Measurements from ENCODE around the gene CCL19. TPM values are rescaled to one million over a fixed set of nuclear protein-coding genes. Genes with fewer than 3 reads are reported as not detected.

Gene CCL19
- total RNA-seq, 6 experiments from 2014 or later = 0.77 to 6.5 (median 1.1) TPM

DNA sequence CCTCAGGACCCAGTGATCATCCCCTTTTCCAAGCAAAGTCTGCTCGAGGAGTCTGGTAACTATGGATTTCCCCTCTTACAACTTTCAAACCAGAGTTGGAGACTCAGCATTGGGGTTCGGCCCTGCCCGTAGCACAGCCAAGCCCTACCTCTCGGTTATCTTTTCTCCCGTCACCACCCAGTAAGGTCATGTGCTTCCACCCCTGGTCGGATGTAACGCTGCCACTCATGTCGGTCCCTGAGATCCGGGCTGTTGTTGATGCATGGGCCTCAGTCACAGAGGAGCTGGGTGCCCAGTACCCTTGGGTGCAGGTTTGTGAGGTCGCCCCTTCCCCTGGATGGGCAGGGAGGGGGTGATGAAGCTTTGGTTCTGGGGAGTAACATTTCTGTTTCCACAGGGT lies 43.4 kb downstream of the CCL19 start:
- intact Hi-C loops (cut with DNase I) = no loop called here
- 20% methylated on average over 9 of the region's 10 CpGs for WGBS (ENCODE audit: insufficient coverage, low coverage, low lambda C conversion rate, missing lambda C conversion rate)
- H3K4me1 ChIP-seq = peaks cover 0 to 65% (median 26%) of the 10 kb centered on the region in 4 donors
- no peaks in the 10 kb centered on the region for H3K9me3 ChIP-seq
- no peak for DNase-seq
- H3K27ac ChIP-seq = peak overlapping the region; percentile 70 to 87 (median 83)
- no peaks in the 10 kb centered on the region for H3K27me3 ChIP-seq
- peaks cover 0 to 17% (median 9%) of the 10 kb centered on the region in 4 donors for H3K36me3 ChIP-seq
- peak overlapping the region; percentile 64 to 95 (median 74) for H3K4me3 ChIP-seq
- ATAC-seq = no peak
- TF ChIP-seq, protein P1, sequence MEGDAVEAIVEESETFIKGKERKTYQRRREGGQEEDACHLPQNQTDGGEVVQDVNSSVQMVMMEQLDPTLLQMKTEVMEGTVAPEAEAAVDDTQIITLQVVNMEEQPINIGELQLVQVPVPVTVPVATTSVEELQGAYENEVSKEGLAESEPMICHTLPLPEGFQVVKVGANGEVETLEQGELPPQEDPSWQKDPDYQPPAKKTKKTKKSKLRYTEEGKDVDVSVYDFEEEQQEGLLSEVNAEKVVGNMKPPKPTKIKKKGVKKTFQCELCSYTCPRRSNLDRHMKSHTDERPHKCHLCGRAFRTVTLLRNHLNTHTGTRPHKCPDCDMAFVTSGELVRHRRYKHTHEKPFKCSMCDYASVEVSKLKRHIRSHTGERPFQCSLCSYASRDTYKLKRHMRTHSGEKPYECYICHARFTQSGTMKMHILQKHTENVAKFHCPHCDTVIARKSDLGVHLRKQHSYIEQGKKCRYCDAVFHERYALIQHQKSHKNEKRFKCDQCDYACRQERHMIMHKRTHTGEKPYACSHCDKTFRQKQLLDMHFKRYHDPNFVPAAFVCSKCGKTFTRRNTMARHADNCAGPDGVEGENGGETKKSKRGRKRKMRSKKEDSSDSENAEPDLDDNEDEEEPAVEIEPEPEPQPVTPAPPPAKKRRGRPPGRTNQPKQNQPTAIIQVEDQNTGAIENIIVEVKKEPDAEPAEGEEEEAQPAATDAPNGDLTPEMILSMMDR (IDR thresholded peaks at IDR 0.05) = no peak
- TF ChIP-seq POLR2A (IDR thresholded peaks at IDR 0.05) = no peak

DNA sequence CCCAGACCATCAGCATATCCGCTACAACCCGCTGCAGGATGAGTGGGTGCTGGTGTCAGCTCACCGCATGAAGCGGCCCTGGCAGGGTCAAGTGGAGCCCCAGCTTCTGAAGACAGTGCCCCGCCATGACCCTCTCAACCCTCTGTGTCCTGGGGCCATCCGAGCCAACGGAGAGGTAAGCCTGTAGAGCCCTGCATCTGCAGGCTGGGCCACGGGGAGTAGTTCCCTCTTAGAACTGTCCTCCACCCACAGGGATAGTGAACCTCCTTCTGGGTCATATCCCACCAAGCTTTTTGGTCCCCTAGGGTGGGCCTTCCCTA lies 44.0 kb downstream of the CCL19 start:
- H3K27me3 ChIP-seq = no peaks in the 10 kb centered on the region
- H3K4me3 ChIP-seq = peak overlapping the region; percentile 64 to 95 (median 74)
- ATAC-seq = no peak
- H3K36me3 ChIP-seq = peaks cover 0 to 17% (median 9%) of the 10 kb centered on the region in 4 donors
- H3K9me3 ChIP-seq = no peaks in the 10 kb centered on the region
- intact Hi-C loops (cut with DNase I) = no loop called here
- TF ChIP-seq POLR2A (IDR thresholded peaks at IDR 0.05) = no peak
- TF ChIP-seq, protein P1 (IDR thresholded peaks at IDR 0.05) = no peak
- peak overlapping the region; percentile 70 to 87 (median 83) for H3K27ac ChIP-seq
- H3K4me1 ChIP-seq = peaks cover 0 to 59% (median 23%) of the 10 kb centered on the region in 4 donors
- no peak for DNase-seq
- WGBS (ENCODE audit: insufficient coverage, low coverage, low lambda C conversion rate, missing lambda C conversion rate) = 0% methylated on average over 3 of the region's 8 CpGs

DNA sequence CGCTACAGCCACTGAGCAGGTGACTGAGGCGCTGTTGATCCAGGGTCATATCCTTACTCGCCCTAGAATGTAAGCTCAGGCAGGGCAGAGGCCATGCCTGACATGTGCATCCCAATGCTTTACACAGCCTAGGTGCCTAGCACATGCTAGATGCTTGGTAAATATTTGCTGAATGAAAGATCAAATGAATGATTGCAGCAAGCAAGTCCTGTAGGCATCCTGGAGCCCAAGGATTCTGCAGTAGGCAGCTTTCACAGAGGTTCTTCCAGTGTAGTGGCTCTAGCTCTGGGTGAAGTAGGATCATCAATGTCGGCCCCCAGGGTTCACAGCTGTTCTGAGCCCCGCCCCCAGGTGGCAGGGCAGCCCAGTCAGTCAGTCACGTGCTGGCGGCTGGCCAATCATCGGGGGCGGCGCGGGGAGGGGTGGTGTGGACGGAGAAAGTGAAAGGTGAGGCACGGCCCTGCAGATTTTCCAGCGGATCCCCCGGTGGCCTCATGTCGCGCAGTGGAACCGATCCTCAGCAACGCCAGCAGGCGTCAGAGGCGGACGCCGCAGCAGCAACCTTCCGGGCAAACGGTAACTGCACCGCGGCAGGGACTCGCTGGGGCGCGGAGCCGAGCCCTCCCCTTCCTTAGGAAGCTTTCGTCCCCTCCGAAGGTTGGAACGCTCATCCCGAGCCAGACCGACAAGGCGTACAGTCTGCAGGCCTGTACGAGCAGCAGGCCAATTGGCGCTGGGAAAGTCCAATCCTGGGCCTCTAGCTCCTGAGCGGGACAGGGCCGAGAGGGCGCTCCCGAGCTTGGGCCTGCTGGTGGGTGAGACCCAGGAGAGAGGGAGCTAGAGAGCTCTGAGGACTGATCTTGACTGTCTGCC lies 44.6 kb downstream of the CCL19 start, which contains the start of gene GALT:
Gene GALT (plus strand): TSS at position 465 of the 873 bp plus-strand sequence. CDS start 30 bp downstream, at position 495.
- intact Hi-C loops (cut with DNase I) = no loop called here
- Histone ChIP-seq H3K4me3 (peak within 1 kb of the TSS; percentile 64 to 95 (median 74)), H3K36me3 (peaks cover 0 to 17% (median 9%) of the 10 kb centered on the region in 4 donors), H3K27me3 (no peaks in the 10 kb centered on the region), H3K9me3 (no peaks in the 10 kb centered on the region), H3K4me1 (peaks cover 0 to 63% (median 24%) of the 10 kb centered on the region in 4 donors), H3K27ac (peak within 1 kb of the TSS; percentile 70 to 87 (median 83))
- whole genome bisulfite sequencing (ENCODE audit: insufficient coverage, low coverage, low lambda C conversion rate, missing lambda C conversion rate) = 15% methylated on average over 7 of the region's 43 CpGs
- ATAC-seq = peak; percentile 65 to 78 (median 72)
- DNase-seq = peak; percentile 95 to 98 (median 97)
- TF ChIP-seq, protein P1 (IDR thresholded peaks at IDR 0.05) = peak; percentile 19 to 31 (median 22)
- TF ChIP-seq POLR2A (IDR thresholded peaks at IDR 0.05) = peak; percentile 73

DNA sequence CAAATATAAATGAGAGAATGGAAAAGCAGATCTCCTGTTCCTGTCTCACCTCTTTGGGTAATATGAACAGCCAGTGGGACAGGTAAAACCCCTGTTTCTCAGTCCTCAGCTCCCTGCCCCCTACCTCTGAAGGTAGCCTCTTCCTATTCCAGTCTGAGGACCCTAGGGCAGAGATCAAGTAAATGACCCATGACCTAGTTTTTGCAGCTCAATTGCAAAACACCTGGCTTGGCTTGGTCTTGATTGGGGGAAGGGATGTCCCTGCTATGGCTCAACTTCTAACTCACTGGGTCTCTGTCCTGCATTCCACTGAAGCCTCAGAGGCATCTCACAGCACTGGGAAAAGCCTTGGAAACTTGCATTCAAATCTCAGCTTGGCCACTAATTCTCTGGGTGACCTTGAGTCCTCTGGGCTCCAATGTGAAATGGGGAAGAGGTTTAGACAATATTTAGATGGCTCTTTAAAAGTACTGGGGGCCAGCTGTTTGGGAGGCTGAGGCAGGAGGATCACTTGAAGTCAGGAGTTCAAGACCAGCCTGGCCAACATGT lies 46.2 kb downstream of the CCL19 start:
- no peaks in the 10 kb centered on the region for H3K9me3 ChIP-seq
- peak in 1 of 3 donors; percentile 84 for DNase-seq
- H3K4me1 ChIP-seq = peaks cover 0 to 60% (median 21%) of the 10 kb centered on the region in 4 donors
- ATAC-seq = peak; percentile 45 to 69 (median 56)
- no peak overlapping the region for H3K4me3 ChIP-seq
- H3K27me3 ChIP-seq = no peaks in the 10 kb centered on the region
- peak overlapping the region; percentile 51 to 87 (median 83) for H3K27ac ChIP-seq
- intact Hi-C loops (cut with DNase I) = no loop called here
- TF ChIP-seq, protein P1 (IDR thresholded peaks at IDR 0.05) = no peak
- peak; percentile 22 for TF ChIP-seq POLR2A (IDR thresholded peaks at IDR 0.05)
- peaks cover 0 to 17% (median 8%) of the 10 kb centered on the region in 4 donors for H3K36me3 ChIP-seq

Data from right lobe of liver (tissue), 6 donors.